Hepatocyte (in vitro differentiated cells): Measurements from ENCODE around the gene MOB2.

Source experiments
- EZH2phosphoT487 ChIP-seq: fragments of 200-600 bp; sonication (generic); IDR thresholded peaks from one replicate; pipeline ENCODE4 v1.6.1; 2018; ENCODE audit warnings: antibody characterized with exemption, mild to moderate bottlenecking, low read depth, moderate library complexity; ENCODE audit not compliant: unreplicated experiment, severe bottlenecking
- TF ChIP-seq, protein P1 (sequence below): fragments of 200-600 bp; sonication (generic); IDR thresholded peaks from 2 replicates; pipeline ENCODE4 v1.5.1; 2016; ENCODE audit warnings: antibody characterized with exemption, mild to moderate bottlenecking; ENCODE audit not compliant: poor library complexity

DNA sequence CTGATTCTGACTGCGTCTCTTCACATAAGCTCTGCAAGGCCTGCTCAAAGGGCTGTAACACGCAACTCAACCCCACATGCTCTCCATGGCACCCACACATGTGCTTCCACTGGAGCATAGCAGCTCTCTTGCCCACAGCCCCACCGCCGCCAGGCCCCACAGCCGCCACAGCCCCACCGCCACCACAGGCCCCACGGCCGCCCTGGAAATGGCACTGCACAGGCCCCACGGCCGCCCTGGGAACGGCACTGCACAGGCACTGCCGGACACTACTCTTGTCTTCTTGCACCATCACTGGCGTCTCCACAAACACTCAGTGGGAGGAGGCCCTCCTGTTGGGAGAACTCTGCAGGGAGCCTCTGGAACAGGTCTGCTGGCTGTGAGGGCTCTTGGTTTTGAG, 8.6 kb downstream of the MOB2 start:
- TF ChIP-seq, protein P1, sequence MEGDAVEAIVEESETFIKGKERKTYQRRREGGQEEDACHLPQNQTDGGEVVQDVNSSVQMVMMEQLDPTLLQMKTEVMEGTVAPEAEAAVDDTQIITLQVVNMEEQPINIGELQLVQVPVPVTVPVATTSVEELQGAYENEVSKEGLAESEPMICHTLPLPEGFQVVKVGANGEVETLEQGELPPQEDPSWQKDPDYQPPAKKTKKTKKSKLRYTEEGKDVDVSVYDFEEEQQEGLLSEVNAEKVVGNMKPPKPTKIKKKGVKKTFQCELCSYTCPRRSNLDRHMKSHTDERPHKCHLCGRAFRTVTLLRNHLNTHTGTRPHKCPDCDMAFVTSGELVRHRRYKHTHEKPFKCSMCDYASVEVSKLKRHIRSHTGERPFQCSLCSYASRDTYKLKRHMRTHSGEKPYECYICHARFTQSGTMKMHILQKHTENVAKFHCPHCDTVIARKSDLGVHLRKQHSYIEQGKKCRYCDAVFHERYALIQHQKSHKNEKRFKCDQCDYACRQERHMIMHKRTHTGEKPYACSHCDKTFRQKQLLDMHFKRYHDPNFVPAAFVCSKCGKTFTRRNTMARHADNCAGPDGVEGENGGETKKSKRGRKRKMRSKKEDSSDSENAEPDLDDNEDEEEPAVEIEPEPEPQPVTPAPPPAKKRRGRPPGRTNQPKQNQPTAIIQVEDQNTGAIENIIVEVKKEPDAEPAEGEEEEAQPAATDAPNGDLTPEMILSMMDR: no peak
- no peak for TF ChIP-seq EZH2phosphoT487
